Activated CD4-positive, alpha-beta T cell treated with anti-CD3 and anti-CD28 coated beads for 48 hours (primary cell): ENCODE measurements around the gene KCNQ4.

Experiments
- DNase-seq: peaks from one replicate; pipeline ENCODE4 v3.0.0-alpha.2; 2020

Gene KCNQ4

DNA sequence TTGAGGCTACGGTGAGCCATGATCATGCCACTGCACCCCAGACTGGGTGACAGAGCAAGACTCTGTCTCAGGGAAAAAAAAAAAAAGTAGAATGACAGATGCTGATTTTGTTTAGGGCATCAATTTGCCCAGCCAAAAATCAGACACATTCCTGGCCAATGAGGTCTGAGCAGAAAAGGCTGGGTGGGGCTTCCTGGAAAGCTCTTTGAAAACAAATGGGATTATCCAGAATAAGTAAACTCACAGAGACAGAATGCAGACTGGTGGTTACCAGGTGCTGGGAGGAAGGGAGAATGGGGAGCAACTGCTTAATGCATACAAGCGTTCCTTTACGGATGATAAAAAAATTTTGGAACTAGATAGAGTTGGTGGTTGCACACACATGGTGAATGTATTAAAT, 88.7 kb downstream of the KCNQ4 start:
- DNase-seq = no peak

- DNase-seq = no peak
These were observed 90.4 kb downstream of the KCNQ4 start for GRCh38 chr1:40873863-40874472.

- no peak for DNase-seq
These were observed 92.8 kb downstream of the KCNQ4 start for GRCh38 chr1:40876436-40876761.

DNA sequence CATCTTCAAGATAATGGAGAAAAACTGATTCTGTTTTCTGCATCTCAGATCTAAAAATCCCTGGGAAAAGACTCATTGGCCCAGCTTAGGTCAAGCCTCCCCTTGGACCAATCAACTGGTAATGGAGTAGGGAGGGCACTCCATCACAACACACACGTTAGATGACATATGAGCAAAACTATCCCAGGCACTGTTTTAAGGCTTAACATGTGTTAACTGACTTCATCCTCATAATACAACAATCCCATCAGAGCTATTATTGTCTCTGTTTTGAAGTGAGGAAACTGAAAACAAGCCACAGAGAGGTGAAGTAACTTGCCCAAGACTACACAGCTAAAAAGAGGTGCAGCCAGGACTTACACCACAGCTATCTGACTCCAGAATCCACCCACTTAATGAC, 93.3 kb downstream of the KCNQ4 start:
- no peak for DNase-seq

DNA sequence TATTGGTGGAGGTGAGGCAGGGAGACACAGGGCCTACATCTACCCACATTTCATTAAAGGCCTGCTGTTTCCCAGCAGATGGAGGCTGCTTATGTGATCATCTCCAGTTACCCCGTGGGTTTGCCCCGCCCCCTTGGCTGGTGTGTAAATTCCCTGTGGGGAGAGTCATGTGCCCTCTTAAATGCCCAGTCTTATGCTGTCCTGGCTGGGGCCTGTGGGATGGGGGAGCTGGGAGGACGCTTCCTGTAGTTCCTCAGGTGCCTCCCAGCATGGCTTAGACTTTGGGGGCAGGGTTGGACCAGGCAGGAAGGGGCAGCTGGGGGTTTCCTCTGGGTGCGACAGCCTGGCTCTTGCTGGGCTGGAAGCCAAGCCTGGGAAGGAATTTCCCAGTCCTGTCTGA, 94.1 kb downstream of the KCNQ4 start:
- peak; percentile 21 for DNase-seq

DNA sequence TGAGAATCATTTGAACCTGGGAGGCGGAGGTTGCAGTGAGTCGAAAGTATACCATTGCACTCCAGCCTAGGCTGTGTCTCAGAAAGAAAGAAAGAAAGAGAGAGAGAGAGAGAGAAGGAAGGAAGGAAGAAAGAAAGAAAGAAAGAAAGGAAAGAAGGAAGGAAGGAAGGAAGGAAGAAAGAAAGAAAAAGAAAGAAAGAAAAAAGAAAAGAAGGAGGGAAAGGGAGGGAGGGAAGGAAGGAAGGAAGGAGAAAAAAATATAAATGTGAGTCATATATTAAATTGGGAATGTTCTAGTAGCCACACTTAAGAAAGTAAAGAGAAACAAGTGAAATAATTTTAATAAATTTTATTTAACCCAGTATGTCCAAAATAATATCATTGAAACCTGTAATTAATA, 95.3 kb downstream of the KCNQ4 start:
- no peak for DNase-seq

DNA sequence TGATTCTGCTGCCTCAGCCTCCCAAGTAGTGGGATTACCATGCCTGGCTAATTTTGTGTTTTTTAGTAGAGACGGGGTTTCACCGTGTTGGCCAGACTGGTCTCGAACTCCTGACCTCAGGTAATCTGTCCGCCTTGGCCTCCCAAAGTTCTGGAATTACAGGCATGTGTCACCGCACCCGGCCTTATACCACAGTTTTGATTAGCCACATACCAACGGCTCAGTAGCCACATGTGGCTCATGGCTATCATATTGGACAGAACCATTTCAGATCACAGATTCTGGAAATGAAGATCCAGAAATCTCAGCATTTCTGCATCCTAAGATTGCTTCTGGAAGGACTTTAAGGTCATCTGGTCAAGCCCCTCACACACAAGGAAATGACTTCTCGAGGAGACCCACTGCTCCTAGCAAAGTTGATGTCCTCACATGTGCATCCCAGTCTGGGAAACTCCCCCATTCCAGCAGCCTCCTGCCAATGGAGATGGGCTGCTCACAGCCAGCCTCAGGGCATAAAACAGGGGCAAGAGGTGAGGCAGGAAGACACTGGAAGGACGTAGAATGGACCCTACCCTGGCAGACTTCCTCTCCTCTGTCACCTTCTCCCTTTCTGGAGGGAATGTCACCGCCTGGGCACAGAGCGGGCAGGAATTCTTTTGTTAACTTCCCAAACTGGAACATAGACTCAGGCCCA, 96.0 kb downstream of the KCNQ4 start:
- DNase-seq = no peak

GRCh38 chr1:40880813-40881549, 97.4 kb downstream of the KCNQ4 start:
- no peak for DNase-seq

- no peak for DNase-seq
These were observed 100.6 kb downstream of the KCNQ4 start for GRCh38 chr1:40884055-40884795.

DNA sequence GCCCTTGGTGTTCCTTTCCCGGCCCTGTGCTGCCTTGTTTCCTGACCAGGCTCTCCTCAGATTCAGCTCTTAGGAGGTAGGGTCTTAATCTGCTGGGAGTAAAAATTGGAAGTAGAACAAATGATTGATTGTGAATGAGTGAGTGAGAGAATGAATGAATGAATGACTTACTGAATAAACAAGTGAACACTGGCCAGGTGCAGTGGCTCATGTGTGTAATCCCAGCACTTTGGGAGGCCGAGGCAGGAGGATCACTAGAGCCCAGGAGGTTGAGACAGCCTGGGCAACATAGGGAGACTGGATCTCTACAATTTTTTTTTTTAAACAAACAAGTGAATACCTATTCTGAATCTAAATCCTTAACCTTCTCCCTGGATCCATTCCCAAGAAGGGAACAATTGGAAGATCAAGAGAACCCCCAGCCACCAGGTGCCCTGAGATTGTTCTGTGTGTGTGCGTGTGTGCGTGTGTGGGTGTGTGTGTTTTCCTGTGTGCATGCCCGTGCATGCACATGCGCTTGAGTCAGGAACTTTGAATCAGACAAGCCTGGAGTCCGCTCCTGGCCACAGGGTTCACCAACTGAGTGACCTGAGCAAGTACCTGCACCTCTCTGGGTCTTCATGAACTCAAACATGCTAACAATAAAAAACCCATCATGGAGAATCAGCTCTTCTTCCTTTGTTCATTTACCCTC, 102.9 kb downstream of the KCNQ4 start:
- DNase-seq = no peak

DNA sequence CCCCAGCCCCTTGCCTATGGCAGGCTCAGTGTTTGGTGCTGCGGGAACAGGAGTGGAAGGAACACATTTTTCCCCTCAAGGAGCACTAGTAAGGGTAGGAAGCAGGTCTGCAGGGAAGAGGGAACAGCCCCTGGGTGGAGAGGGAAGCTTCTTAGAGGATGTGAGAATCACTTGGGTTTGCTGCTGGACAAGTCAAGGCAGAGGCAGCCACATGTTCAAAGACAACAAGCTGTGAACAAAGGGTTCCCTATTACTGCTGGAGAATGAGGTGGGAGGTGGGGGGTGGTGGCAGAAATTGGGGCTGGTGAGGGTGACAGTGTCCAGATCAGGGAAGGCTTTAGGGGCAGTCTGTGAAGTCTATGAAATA, 103.4 kb downstream of the KCNQ4 start:
- no peak for DNase-seq

- no peak for DNase-seq
These were observed 104.1 kb downstream of the KCNQ4 start for GRCh38 chr1:40887652-40888051.
